SHP77 treated with DMSO at 0.1 percent for 48 hours (cell line): Measurements from ENCODE around the gene MSX1.

Source experiments
- DNase-seq: peaks from one replicate; lab custom pipeline; 2025; lab: John Stamatoyannopoulos, UW

Gene MSX1

DNA sequence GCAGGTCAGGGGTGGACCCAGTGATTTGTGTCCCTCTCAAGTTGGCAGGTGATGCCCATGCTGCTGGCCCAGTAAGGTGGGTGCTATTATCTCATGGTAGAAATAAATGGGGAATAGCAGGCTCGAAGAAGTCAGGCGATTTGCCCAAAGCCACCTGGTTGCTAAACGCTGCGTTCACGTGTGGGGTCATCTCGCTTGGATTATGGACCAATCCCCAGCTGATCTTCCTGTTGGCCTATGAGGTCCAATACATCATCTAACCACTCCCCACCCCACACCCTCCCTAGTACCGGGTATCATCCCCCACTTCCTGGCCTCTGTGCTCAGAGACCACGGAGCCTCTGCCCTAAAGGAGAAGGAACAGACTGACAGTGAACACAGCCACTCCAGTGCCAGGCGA lies 18.3 kb upstream of the MSX1 start:
- DNase-seq: no peak

DNA sequence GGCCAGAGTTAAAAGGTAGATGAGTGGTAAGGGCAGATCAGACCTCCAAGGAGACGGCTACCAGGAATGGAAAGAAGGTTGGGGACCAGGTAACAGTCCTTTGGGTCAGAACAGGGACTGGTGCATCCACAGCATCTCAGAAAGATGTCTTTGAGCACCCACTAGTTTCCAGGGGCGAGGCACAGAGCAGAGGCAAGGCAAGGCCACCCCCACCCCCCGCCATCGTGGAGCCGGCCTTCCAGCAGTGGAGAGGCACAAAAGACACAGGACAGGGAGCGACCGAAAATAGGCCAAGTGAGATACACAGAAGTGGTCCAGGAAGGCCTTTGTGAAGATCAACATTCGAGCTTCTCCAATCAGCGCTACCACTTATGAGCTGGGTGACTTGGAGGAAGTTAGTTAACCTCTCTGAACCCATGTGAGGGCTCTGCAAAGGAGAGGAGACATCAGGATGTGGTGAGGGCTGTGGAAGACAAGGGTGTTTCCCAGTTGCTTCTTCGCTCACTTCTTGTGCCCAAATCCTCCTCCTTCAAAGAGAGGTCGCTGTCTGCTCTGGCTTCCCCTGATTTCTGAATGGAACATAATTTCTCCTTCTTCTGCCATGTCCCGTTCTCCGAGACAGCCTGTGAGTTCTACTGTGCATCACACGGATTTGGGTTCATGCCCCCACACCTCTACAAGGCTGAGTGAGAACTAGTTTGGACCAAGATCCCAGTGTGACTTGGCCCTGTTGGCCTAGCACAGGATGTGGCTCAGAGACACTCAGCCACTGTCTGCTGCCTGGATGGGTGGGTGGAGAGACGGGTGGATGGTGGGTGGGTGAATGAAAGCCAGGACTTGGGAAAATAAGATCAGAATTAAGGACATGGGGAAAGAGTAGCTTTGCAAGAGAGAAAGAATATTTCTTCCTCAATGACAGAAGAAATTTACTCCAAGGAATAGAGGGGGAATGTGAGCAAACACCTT lies 16.7 kb upstream of the MSX1 start:
- no peak for DNase-seq

DNA sequence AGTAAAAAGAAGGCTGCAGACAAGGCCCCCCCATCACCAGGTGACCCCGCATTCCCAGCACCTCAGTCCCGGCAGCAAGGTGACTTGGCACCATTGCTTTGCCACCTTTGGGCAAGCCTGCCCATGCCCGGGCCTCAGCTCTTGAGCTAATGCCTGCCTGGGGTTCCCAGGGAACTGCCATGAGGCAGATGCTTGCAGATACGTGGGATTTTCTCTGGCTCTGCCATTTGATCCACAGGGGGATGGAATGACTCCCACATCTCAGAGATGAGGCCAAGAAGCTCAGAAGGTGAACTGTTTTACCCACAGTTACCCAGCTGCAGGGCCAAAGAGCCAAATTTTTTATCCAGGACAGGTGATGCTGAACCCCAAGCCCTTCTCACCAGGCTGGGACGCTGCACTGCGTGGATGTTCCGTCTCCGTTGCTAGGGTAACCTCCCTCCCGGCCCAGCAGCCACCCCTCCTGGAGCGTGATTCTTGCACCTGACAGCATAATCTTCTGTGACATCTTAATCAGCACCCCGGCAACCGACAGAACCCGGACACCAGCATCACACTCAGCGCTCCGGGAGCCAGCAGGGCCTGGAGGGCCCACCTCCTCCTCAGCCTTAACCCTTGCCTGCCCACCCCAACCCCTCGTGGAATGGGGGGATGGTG lies 15.7 kb upstream of the MSX1 start:
- no peak for DNase-seq

DNA sequence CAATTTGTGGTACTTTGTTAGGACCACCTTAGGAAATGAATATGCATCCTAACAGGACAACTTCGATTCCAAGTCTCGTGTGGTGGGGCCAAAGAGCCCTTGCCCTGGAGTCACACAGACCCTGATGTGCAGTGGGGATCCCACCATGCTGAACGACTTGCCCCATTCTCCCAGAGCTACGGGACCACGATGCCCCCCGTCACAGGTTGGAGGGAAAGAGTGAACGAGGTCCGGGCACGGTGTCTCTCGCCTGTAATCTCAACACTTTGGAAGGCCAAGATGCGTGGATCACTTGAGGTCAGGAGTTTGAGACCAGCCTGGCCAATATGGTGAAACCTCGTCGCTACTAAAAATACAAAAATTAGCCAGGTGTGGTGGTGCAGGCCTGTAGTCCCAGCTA lies 14.4 kb upstream of the MSX1 start:
- no peak for DNase-seq

DNA sequence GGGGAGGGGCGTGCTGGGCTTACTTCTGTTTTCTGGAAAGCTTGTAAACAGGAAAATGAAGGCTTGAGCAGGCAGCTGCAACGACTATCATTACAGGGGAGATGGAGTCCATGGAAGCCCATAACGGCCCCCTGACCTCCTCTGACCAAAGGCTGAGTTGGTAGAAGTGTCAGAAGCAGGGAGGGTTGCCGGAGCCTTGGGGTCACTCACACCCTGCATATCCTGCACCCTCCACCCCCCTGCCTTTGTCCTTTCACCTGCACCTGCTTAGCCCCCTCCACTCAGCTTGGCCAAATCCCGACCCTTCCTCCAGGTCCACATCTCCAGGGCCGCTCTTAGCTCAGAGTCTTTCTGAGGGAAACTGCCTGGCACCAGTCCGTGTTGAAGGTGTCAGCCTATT lies 12.5 kb upstream of the MSX1 start:
- no peak for DNase-seq

DNA sequence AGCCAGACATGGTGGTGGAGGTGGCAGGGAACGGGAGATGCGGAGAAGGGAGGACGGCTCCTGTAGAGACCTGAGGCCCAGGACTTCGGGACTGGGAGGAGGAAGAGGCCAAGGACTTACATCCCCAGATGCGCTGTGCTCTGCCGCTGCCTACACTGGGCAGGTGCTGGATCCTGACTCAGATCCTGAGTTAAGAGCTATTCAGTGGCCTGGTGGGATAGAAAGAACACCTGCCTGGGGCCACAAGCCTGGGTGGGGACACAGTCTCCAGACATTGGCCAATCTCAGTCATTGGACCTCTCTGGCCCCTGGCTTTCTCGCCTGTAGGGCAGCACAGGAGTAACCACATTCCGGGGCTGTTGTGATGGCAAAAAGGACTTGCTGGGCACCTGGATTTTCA lies 10.9 kb upstream of the MSX1 start:
- DNase-seq: no peak

GRCh38 chr4:4849106-4849505 lies 10.4 kb upstream of the MSX1 start:
- DNase-seq: no peak

- no peak for DNase-seq
These were observed 9.8 kb upstream of the MSX1 start for GRCh38 chr4:4849524-4850193.

GRCh38 chr4:4851081-4851480 lies 8.4 kb upstream of the MSX1 start:
- no peak for DNase-seq

- no peak for DNase-seq
These were observed 7.6 kb upstream of the MSX1 start for GRCh38 chr4:4851906-4852305.

DNA sequence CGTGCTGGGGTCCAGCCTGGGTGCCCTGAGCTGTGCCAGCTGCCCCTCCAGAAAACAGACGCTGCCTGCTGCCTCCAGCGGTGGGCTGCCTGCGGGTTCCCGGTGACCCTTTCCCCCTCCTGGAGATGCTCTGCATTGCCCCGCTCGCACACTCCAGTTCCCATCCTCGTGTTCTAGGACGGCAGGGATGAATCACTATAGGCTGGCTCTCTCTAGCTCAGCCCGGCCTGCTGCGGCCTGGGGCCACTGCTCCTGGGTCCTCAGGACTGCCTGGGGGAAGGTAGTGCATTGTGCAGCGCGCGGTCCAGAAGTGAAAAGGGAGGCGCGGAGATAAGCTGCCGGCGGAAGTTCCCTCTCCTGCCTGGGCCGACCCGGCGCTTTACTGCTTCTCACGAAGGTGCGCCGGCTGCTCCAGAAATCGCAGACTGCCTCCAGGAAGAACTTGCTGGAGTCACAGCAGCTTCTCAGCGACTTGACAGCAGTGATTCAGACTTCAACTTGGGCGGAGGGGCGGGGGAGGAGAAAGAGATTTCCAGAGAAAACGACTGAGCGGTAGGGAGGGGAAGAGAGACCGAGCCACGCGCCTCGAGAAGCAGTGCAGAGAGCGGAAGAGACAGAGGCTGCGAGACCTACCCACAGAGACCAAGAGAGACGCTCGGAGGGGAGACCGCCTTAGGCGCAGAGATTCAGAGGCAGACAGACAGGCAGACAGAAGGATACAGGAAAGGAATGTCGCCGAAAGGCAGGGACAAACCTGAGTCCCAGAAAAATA lies 6.7 kb upstream of the MSX1 start:
- DNase-seq: no peak

DNA sequence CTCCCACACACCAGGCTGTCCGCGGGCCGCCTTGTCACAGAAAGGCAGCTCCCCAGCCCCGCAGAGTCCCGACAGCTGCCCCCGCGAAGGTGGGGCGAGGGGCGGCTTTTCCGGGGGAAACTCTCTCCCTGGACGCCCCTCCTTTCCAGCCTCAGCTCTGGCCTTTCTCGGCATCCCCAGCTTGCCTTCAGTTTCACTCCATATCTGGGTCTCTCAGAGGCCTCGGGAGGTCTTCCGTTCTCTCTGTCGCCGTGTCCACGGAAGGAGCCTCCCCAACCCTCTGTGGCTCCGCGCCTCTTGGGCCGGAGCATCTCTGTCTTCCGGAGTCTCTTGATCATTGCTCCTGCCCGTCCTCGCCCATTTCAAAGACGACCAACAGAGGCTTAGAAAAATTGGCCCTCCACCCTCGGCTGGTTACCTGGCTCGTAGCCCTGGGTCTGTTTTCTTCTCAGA lies 6.1 kb upstream of the MSX1 start:
- no peak for DNase-seq

- no peak for DNase-seq
These were observed 5.4 kb upstream of the MSX1 start for GRCh38 chr4:4853921-4854648.

GRCh38 chr4:4854649-4855295 lies 4.7 kb upstream of the MSX1 start:
- DNase-seq: no peak

GRCh38 chr4:4855301-4856070 lies 4.0 kb upstream of the MSX1 start:
- DNase-seq: no peak

- DNase-seq: no peak
These were observed 3.1 kb upstream of the MSX1 start for GRCh38 chr4:4856071-4857000.

- no peak for DNase-seq
These were observed 2.3 kb upstream of the MSX1 start for GRCh38 chr4:4857001-4857808.
